ENCODE measurements around the gene AKAP5. TPM values are rescaled to one million over a fixed set of nuclear protein-coding genes. Genes with fewer than 3 reads are reported as not detected.
A peak's percentile ranks its signal among the peaks of the same experiment; 100 is the strongest.

The AKAP5 gene
- total RNA-seq, 6 experiments from 2014 or later = 0.12 to 1.0 (median 0.30) TPM

DNA sequence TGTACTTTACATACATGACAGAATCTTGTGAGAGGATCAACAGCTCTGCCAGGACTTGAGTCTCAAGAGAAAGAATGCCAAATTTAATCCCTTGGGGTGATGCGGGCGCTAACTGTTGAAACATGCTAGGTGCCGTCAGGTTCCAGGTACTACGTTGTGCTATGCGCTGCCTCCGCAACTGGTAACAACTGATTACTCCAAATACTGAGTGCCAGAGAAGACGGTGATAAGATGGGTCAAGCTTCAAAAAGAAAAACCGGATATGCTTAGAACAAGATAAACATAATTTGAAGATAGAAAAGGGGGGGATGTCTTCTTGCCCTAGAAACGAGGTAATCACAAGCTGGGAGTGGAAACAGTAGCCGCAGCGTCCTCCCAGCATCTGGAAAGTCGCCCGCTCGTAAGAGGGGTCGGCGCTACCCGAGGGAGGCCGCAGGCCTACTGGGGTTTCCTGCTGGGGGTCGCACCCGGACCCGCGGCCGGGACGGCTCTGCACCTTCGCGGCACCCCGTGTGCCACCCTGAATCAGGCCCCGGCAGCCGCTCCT is 37.7 kb downstream of the AKAP5 start:
- peaks cover 0 to 49% (median 14%) of the 10 kb centered on the region in 4 donors for H3K4me1 ChIP-seq
- H3K4me3 ChIP-seq = peak overlapping the region; percentile 84 to 88 (median 84)
- TF ChIP-seq, protein P1, sequence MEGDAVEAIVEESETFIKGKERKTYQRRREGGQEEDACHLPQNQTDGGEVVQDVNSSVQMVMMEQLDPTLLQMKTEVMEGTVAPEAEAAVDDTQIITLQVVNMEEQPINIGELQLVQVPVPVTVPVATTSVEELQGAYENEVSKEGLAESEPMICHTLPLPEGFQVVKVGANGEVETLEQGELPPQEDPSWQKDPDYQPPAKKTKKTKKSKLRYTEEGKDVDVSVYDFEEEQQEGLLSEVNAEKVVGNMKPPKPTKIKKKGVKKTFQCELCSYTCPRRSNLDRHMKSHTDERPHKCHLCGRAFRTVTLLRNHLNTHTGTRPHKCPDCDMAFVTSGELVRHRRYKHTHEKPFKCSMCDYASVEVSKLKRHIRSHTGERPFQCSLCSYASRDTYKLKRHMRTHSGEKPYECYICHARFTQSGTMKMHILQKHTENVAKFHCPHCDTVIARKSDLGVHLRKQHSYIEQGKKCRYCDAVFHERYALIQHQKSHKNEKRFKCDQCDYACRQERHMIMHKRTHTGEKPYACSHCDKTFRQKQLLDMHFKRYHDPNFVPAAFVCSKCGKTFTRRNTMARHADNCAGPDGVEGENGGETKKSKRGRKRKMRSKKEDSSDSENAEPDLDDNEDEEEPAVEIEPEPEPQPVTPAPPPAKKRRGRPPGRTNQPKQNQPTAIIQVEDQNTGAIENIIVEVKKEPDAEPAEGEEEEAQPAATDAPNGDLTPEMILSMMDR (IDR thresholded peaks at IDR 0.05) = no peak
- TF ChIP-seq POLR2A (IDR thresholded peaks at IDR 0.05) = no peak
- H3K27ac ChIP-seq = peak overlapping the region; percentile 98 to 100 (median 98)
- 2% methylated on average over 13 of the region's 29 CpGs for WGBS (ENCODE audit: insufficient coverage, low coverage, low lambda C conversion rate, missing lambda C conversion rate)
- no peaks in the 10 kb centered on the region for H3K36me3 ChIP-seq
- intact Hi-C loops (cut with DNase I) = no loop called here
- H3K9me3 ChIP-seq = no peaks in the 10 kb centered on the region
- peak; percentile 0 to 2 (median 0) for ATAC-seq
- DNase-seq = peak in 1 of 3 donors; percentile 51
- no peaks in the 10 kb centered on the region for H3K27me3 ChIP-seq

- peaks cover 0 to 49% (median 14%) of the 10 kb centered on the region in 4 donors for H3K4me1 ChIP-seq
Measured at GRCh38 chr14:64503434-64504309, 38.4 kb downstream of the AKAP5 start, which contains the start of gene ZBTB25. ZBTB25 (minus strand) TSS chr14:64503838; CDS start chr14:64490533, 13,305 bp downstream.

DNA sequence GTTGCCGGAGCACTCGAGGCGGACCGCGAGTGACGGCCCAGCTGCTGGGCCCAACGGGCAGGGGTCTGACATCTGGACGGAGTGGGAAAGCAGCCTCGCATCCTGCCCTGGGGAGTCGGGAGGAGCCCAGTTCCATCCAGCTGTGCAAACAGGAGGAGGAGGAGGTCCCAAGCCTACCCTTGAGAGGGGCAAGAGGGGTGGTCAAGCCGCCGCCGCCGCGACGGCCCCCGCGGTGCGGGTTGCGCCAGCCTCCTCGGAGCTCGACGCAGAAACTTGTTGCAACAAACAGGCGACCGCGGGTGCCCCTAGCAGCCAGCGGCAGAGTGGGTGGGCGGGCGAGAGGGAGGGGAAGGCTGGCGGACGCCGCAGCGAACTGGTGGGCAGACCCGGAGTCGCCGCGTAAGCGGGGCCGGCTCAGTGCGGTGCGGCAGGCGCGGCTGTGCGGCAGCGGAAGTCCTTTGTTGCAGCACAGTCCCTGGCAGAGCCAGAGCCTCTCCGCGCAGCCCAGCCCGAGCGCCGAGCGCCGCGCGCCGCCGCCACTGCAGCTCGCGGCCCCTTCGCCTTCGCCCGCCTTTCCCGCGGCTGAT is 39.1 kb downstream of the AKAP5 start, which contains the start of gene ZBTB1:
Gene ZBTB1 (plus strand): TSS at position 461 of the 587 bp plus-strand sequence. CDS start 16,735 bp downstream, outside the sequence.
- ATAC-seq = peak; percentile 46 to 71 (median 64)
- peak; percentile 97 for TF ChIP-seq POLR2A (IDR thresholded peaks at IDR 0.05)
- TF ChIP-seq, protein P1 (IDR thresholded peaks at IDR 0.05) = no peak
- Histone ChIP-seq H3K27ac (peak within 1 kb of the TSS; percentile 98 to 100 (median 98)), H3K9me3 (no peaks in the 10 kb centered on the region), H3K27me3 (no peaks in the 10 kb centered on the region), H3K36me3 (no peaks in the 10 kb centered on the region), H3K4me1 (peaks cover 0 to 49% (median 14%) of the 10 kb centered on the region in 4 donors), H3K4me3 (peak within 1 kb of the TSS; percentile 84 to 88 (median 84))
- WGBS (ENCODE audit: insufficient coverage, low coverage, low lambda C conversion rate, missing lambda C conversion rate) = 0% methylated on average over 15 of the region's 63 CpGs
- intact Hi-C loops (cut with DNase I) = no loop called here
- peak; percentile 86 to 91 (median 90) for DNase-seq

More at GRCh38 chr14:64503434-64504309, 38.4 kb downstream of the AKAP5 start, which contains the start of gene ZBTB25:
- Histone ChIP-seq H3K27me3 (no peaks in the 10 kb centered on the region), H3K9me3 (no peaks in the 10 kb centered on the region), H3K36me3 (no peaks in the 10 kb centered on the region), H3K4me3 (peak within 1 kb of the TSS; percentile 84 to 88 (median 84)), H3K27ac (peak within 1 kb of the TSS; percentile 98 to 100 (median 98))
- TF ChIP-seq, protein P1 (IDR thresholded peaks at IDR 0.05) = no peak
- TF ChIP-seq POLR2A (IDR thresholded peaks at IDR 0.05) = peak; percentile 94
- ATAC-seq = peak; percentile 61 to 82 (median 76)
- DNase-seq = peak; percentile 90 to 92 (median 91)
- whole genome bisulfite sequencing (ENCODE audit: insufficient coverage, low coverage, low lambda C conversion rate, missing lambda C conversion rate) = 0% methylated on average over 27 of the region's 87 CpGs
- intact Hi-C loops (cut with DNase I) = no loop called here
